ENCODE results near the gene MPRIP.

MPRIP gene

DNA sequence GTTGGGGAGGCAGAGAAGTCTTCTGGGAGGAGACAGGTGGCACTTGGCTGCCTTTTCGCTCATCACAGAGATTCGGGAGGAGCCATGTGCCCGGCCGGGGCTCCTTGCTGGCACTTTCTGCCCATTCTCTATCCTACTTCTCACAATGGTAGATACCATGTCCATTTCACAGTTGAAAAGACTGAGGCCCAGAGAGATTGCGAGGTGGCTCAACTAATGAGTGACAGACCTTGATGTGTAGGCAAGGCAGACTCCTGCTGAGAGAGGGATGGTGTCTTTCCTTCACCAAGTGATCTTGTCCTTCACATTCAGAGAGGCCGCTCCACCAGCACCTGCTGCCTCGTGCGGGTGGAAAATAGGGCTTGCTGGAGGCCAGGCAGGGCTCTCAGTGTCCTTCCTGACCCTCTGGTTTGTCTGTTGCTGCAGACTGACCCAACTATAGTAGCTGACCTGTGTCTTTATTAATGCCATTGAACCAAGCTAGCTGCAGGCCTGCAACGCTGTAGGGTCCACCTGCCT, 42.1 kb downstream of the MPRIP start:
- no peak overlapping the region for H3K4me3 ChIP-seq (ENCODE audit: low read depth, low read length)

DNA sequence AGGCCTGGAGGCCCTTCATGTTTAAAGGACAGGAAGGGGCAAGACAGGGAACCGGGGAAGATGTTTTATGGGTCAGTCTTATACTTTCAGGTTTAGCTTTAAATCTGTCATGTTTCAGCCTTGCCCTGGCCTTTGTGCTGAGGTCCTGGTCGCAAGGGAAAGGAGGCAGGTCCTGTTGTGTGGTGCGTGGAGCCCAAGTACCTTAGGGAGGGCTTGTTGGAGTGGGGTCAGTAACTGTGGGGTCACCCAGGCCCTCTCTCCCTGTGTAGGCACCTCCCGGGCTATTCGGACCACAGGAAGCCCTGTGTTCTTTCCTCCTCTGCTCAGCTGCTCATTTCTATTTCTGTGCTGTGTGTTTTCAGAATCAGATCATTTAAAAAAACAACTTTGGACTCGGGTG, 42.7 kb downstream of the MPRIP start:
- no peak overlapping the region for H3K4me3 ChIP-seq (ENCODE audit: low read depth, low read length)

DNA sequence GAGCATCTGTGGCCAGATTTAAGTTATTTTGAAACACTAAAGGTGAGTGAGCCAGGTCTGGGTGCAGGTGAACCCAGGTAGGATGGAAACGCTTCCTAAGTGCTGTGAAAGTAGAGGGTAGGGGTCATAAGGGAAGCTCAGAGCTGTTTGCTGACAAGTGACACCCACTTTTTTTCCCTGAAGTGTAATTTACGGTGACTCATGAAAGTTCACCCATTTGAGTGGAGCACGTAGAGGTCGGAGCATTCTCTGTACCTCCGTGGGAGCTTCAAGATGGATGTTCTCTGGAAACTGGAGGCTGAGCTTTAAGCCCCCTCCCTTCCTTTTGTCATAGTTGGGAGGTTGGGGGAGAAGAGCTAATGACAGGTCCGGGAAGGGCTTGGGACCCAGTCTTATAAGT, 44.3 kb downstream of the MPRIP start:
- H3K4me3 ChIP-seq (ENCODE audit: low read depth, low read length): no peak overlapping the region

DNA sequence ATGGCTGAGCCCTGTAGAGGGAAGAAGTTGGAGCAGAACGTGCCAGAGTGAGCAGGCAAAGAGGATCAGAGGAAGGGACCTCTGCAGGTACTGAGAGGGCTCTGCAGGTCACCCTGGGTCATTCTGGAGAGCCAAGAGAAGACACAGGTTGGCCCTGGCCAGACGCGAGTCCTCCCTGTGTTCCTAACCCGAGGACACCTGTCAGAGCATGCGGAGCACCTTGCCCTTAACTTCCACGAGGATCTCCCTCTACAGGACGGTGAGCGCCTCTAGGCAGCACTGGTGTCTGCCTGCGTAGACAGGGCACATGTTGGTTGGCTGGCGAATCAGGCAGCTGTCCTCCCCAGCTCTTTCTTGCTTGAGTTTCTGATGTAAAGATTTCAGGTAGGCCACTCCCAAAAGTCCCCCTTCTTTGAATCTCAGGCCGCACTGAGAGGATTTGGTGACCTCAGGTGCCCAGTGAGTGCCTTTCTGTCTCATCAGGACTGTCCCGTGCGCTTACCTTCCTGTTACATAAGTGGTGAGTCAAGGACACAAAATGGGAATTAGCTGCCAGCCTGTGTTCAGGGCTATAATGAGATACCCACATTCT, 45.3 kb downstream of the MPRIP start:
- no peak overlapping the region for H3K4me3 ChIP-seq (ENCODE audit: low read depth, low read length)

DNA sequence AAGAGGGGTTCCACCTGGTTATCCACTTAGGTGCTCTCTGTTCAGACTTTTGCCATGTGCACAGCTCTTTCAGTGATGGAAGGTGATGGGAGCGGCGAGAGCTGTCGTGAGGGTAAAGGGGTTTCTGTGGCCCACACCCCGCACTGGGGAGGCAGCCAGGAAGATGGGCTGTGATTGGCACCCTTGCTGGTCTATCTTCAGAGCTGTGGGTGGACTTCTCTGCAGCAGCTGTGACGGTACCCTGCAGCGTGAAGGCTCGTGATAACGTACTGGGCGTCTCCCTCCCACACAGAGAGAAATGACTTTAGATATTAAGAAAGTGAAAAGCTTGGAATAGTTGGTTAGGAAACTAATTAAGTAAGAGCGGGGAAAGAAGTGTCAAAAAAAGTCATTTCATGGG, 45.8 kb downstream of the MPRIP start:
- H3K4me3 ChIP-seq (ENCODE audit: low read depth, low read length): no peak overlapping the region

DNA sequence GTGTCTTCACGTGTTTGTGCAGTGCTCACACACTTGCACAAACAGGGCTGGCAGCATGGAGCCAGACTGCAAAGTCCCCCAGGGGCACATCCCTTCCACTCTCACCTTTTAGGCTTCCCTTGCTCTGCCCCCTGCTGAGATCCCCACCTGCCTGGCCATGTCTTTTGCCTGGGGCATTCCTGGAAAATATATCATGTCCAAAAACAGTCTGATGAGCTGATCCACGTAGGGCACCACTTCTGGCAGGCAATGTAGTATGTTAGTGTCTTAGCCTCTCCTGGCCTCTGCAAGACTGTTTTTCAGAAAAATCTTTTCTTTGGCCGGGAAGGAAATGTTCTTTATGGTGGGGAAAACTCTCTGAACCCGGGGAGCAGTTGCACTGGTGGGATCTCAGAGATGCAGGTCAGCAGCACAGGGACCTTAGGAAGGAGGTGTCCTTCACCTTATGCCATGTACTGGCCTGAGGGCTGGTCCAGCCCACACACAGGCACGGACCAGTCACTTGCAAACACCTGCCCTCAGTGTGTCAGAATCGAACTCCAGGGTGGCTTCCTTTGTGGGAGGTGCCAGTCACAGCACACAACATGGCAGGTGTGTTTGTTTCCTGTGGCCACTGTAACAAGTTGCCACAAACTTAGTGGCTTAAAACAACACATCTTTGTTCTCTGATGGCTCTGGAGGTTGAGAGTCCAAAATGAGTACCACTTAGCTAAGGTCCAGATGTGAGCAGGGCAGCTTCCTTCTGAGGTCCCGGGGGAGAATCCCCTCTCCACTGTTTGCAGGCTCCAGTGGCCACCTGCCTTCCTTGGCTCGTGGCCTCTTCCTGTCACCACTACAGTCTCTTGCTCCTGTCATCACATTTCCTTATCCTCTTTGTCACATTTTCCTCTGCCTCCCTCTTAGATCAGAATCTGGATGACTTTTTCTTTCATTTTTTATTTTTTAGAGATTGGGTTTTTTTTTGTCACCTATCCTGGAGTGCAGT, 46.6 kb downstream of the MPRIP start:
- H3K4me3 ChIP-seq (ENCODE audit: low read depth, low read length): no peak overlapping the region

DNA sequence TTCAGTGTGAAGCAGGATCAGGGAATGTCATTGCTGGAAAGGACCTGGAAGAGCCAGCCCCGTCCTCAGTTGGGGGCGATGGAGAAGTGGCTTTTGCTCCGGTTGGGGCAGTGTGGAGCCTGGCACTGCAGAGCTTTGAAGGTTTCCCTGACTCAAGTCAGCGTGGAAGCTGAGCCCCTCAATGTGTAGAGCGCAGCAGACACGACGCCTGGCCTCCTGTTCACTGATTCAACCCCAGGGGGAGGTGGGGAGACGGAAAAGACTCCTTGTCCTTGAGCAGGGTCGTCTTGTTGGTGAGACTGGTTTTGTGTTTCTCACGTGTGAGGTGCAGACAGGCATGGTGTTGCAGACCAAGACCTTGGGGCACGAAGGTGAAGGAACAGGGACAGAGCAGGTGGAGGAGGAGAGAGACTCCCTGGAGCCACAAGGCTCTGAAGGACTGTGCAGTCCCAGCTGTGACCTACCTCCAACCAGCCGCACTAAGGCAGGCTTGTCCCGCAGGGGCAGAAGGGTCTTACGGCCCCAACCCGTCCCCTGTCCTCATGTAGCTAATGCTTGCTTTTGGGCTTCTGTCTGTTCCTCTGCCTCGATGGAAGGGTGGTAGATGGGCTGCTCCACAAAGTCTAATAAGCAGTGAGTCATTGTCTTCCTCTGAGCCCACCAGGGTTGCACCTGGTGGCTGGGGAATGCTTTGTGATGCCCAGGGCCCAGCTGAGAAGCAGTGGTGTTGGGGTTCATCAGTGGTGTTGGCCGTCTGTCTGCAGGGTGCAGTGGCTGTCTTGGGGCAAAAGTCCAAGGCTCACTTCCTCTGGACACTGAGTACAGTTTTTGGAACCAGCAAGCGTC, 47.8 kb downstream of the MPRIP start:
- no peak overlapping the region for H3K4me3 ChIP-seq (ENCODE audit: low read depth, low read length)

DNA sequence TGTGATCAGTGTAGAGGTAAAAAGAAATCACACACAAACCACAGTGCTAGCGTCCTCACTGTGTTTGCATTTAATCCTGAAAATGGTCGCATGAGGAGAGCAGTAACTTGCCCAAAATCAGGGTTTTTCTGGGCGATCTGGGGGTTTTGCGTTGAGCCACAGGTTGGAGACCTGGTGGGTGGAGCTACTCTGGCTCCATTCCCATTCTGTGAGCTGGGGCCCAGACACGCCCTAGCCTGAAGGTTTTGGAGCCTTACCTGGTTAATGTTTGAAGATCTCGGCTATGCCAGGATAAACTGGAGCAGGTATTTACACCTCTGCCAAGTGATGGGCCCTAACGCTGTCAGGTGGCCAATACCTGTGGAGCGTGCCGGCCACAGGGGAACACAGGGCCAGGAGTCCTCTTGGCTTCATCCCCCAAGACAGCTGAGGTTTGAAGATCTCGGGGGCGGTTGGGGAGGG, 48.4 kb downstream of the MPRIP start:
- no peak overlapping the region for H3K4me3 ChIP-seq (ENCODE audit: low read depth, low read length)

DNA sequence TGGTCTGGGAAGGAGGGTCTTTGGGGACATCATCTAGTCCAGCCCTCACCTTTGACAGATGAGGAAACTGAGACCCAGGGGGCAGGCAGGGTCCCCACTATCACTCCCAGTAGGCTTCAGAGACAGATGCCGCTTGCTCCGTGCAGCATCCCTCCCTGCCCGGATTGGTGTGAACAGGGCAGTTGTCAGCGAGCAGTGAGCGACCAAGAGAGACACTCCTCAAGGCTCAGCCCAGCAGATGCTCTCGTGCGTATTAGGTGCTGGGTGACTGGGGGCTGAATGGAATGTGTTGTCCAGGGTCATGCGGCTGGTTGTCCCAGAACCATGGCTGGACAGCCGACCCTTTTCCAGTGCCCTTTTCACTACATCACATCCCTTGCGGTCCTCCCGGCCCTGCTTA, 49.0 kb downstream of the MPRIP start:
- no peak overlapping the region for H3K4me3 ChIP-seq (ENCODE audit: low read depth, low read length)

DNA sequence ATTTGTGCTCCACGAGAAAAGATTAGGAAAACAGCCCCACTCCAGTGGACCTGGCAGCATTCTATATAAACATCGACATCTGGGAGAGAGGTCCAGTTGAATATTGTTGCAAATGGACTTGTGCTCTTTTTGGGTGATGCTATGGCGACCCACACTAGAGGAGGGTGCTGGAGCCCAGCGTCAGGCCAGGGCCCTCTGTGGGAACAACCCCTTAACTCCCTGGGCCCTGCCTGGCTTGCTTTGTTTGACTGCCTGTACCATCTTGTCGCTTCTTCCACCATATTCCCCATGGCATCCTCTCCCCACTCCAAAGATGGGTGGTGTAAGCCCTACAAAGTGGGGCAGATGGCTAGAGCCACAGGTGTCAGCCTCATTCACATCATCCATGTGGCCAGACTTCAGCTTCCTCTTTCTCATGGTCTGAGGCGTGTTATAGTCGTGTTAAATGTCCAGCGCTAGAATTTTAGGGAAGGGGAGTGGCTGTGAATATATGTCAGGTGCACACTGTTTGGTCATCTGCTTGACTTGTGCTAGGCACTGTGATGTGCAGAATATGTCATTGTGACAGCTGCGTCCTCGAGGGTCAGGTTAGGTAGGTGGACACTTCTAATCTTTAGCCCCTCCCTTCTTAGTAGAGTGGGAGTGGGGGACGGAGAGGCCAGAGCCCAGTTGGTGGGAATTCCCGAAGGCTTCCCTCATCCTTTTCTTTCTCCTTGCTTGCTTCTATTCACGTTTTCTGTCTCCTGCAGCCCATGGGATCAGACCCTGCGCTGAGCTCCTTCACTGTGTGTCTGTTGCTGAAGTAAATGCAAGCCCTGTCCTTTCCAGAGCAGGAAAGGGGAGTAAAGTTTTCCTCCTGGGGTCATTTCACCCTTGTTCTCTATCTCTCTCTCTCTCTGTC, 49.8 kb downstream of the MPRIP start:
- no peak overlapping the region for H3K4me3 ChIP-seq (ENCODE audit: low read depth, low read length)

DNA sequence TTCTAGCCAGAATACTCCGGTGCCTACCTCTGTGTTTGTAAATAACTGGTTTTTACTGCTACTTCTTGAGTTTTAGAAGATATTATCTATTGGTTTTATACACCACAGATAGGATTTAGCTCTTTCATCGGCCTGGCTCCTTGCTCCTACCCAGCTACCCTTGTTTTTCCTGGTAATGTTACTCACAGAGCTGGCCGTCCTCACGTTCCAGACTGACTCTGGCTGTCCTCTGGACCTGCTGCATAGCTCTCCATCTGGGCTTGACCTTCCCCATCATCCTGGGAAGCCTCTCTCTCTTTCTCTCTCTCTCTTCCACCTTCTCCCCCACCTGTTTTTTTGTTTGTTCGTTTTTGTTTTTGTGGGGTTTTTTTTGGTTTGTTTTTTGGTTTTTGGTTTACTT, 51.5 kb downstream of the MPRIP start:
- no peak overlapping the region for H3K4me3 ChIP-seq (ENCODE audit: low read depth, low read length)

DNA sequence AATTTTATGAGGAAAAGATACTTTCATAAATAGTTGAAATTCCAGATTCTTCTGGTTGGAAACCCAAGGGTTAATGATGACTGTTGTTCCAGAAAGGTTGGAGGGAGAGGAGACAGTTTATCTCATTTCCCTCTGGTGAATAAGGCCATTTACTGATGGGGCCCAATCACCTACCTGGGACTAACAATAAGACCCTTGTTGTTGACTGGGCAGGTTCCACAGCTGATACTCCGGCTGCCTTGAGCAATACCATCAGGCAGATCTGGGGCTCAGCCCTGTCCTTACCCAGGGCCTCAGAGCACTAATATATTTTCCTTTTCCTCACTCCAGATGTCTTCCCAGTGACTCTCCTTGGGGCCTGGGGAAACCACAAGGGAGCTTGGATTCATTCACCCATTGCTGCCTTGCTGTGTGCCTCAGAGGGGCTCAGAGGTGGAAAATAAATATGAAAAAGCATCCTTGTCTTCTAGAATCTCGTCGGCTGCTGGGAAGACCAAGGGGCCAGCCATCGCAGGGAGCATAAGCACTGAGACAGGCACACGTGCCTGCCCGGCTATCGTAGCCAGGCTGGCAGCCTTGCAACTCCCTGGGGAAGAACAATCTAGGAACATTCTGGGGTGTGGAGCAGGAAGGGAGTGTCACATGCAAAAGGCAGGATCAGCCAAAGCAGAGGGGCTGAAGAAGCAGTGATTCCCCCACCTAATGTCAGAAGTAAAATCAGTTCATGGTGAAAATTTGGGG, 54.4 kb downstream of the MPRIP start:
- H3K4me3 ChIP-seq (ENCODE audit: low read depth, low read length): no peak overlapping the region

DNA sequence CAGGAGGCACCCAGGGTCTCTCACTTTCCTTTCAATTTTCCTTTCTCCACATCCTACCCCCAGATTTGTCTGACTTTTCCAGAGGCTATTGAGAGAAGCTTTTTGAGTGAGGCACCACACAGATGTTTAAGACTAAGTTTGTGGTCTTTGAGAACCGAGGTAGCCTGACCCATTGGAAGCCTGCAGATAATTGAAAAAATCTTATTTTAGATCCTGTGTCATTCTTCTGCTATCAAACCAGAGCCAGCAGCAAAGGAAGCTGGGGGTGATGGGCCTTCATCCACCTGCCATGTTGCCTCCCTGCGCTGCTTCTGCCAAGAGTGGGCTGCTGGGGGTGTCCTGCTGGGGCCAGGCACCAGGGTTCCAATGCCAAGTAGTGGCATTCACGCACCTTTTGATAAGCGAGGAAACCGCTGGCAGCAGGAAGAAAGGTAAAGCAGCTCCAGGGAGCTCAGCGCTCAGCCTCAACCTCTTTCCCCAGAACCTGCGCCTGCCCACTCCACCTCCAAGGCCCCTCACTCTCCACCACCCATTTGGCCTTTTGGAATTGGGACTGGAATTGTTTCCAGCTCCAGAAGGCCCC, 55.6 kb downstream of the MPRIP start:
- no peak overlapping the region for H3K4me3 ChIP-seq (ENCODE audit: low read depth, low read length)

DNA sequence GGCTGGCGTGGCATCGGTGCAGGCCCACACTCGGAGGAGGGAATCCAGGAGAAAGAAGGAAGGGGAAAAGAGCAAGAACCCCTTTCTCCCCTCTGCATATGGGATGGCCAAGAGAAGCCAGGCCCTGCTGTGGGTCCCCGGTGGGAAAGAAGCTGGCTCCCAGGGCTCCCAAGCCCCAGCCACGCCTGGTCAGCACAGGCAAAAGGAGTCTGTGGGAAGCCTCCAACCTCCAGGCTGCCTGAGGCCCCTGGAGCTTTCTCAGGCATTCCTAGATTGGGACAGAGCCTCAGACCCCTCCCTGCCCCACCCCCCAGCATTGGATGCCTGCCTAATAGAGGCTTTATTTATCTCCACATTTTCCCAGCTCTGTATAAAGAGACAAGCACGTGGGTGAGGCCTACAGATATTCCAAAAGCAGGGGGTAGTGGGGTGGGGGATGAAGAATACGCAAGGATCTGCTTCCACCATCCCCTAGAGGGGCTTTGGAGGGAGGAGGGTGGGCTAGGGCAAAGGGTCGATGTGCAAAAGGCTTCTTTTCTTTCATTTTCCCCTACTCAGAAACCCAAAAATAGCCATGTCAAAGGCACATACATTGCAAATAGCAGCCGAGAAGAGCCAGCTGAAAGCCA, 56.4 kb downstream of the MPRIP start:
- H3K4me3 ChIP-seq (ENCODE audit: low read depth, low read length): no peak overlapping the region

DNA sequence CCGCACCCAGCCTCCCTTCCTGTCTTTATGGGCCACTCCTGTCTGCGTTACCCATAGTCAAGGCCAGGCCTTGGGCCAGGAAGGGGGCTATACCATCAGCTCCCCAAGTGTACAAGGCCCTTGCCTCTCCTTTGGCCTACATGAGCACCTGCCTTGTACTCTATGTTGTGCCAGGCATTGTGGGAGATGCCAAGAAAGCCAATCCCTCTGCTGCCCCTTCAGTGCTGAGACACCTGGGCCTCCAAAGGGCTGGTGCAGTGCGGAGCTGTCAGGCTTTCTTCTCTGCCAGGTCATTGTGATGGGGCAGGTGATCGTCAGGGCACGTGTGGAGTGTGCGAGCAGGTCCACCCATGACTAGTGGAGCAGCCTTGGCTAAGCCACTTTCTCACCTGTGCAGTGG, 59.9 kb downstream of the MPRIP start:
- H3K4me3 ChIP-seq (ENCODE audit: low read depth, low read length): no peak overlapping the region

DNA sequence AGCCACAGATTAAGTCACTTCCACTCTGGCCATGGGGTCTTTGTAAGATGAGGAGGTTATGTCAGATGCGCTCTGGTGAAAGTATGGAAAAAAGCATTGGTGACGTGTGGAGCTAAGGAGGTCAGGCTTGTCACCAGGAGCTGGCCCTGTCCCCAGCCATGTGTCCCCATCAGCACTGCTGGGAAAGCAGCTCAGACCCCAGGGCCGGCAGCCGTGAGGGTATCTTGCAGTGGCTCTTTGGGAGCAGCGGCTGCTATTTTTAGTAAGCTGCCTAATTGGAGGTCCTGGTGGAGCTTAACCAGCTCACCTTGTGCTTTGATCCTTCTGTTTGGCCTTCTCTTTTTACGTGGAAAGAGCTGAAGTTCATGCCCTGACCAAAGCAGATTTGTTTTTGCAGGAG, 60.9 kb downstream of the MPRIP start:
- H3K4me3 ChIP-seq (ENCODE audit: low read depth, low read length): no peak overlapping the region

DNA sequence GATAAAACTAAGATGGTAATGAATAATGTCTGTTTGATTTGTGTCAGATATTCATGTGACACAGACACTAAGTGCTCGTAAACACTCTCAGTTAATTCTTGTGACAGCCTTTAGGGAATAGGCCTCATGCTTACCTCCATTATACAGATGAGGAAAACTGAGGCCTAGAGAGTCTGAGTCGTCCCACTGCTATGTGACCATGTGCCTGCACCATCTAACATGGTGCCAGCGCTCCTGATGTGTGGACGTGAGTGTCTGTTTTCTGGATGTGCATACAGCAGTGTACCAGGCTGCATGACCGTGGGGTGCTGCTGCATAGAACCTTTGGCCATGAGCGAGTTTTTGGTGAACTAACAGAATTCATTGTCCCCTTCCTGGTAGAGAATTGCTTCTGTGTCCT, 61.8 kb downstream of the MPRIP start:
- H3K4me3 ChIP-seq (ENCODE audit: low read depth, low read length): no peak overlapping the region

DNA sequence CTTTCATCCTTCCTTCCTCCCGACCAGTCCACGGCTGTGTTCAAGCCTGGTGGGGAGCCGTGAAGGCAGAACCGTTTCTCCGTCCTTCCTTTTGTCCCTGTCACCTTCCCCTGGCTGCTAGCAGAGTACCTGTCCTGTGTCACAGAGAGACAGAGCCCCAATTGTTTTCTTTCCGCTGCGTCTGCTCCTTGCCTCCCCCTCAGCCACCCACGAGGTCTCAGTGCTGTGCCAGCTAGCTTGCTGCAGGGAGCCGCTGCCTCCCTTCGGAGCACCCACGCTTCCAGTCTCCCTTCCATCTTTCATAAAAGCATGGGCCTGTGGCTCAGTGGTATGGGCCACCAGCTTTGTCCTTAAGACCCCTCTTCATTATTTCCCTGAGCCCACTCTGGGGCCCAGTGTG, 62.2 kb downstream of the MPRIP start:
- H3K4me3 ChIP-seq (ENCODE audit: low read depth, low read length): no peak overlapping the region

DNA sequence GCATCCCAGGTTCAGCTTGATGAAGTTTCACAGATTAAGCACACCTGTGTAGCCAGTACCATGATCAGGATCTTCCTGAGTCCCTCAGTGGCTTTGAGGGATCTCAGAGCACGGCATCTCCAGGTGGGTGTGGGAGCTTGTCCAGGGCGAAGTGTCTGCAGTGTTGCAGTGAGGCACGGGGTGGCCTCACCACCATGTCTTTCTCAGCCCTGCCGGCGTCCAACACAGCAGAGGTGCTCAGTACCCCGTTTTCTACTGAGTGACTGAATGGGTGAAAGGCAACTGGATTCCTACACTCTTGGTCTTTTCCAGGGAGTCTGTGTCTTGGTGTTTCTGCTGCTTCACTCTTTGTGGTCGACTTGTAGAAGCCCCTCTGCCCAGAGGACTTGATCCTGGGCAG, 63.7 kb downstream of the MPRIP start:
- no peak overlapping the region for H3K4me3 ChIP-seq (ENCODE audit: low read depth, low read length)
